Natural killer cell (primary cell): ENCODE measurements around the gene RCL1. TPM values are rescaled to one million over a fixed set of nuclear protein-coding genes. Genes with fewer than 3 reads are reported as not detected.

Experiments
- ATAC-seq, 3 donors: fragments of 150-1000 bp in 2 of 3; fragments of 200-7000 bp in 1 of 3; cut with Tn5 transposase; 1 replicate in 1 of 3; 2 replicates in 2 of 3; pipeline ENCODE4 v1.10.0; 2021; ENCODE audit warnings: mild to moderate bottlenecking in 2 of 3, moderate library complexity in 2 of 3
- DNase-seq, 2 donors: peaks; one replicate each; pipeline versions ENCODE4 v3.0.0 to v3.0.0-alpha.2; 2013 to 2021; ENCODE audit warnings: mixed read lengths in 1 of 2
- H3K27ac ChIP-seq: one replicate; pipeline ENCODE4 v1.5.1; 2013; ENCODE audit warnings: mild to moderate bottlenecking, low read length
- H3K27me3 ChIP-seq: one replicate; pipeline ENCODE4 v1.6.1; 2013; ENCODE audit warnings: low read length; ENCODE audit not compliant: control insufficient read depth, insufficient read depth
- H3K36me3 ChIP-seq: one replicate; pipeline ENCODE4 v1.6.1; 2013; ENCODE audit warnings: low read length; ENCODE audit not compliant: control insufficient read depth, insufficient read depth
- H3K4me1 ChIP-seq: one replicate; pipeline ENCODE4 v1.6.1; 2013; ENCODE audit warnings: low read length; ENCODE audit not compliant: control insufficient read depth, insufficient read depth
- H3K4me3 ChIP-seq: one replicate; pipeline ENCODE4 v1.5.1; 2013; ENCODE audit warnings: low read length
- H3K9me3 ChIP-seq: one replicate; pipeline ENCODE4 v1.6.1; 2013; ENCODE audit warnings: low read length; ENCODE audit not compliant: control insufficient read depth, insufficient read depth
- H3K27ac Mint-ChIP-seq, 2 donors: one replicate each; pipeline ENCODE4 v1.8.0; 2022; ENCODE audit warnings: mild to moderate bottlenecking in 2 of 2, mixed read lengths in 2 of 2, moderate library complexity in 1 of 2
- H3K27me3 Mint-ChIP-seq, 2 donors: one replicate each; pipeline ENCODE4 v1.8.0; 2022; ENCODE audit warnings: low read depth in 2 of 2, mixed read lengths in 2 of 2
- H3K36me3 Mint-ChIP-seq: one replicate; pipeline ENCODE4 v1.8.0; 2022; ENCODE audit warnings: mixed read lengths
- H3K4me1 Mint-ChIP-seq, 2 donors: one replicate each; pipeline ENCODE4 v1.8.0; 2022; ENCODE audit warnings: mixed read lengths in 2 of 2
- H3K4me3 Mint-ChIP-seq: one replicate; pipeline ENCODE4 v1.8.0; 2022; ENCODE audit warnings: mild to moderate bottlenecking, moderate library complexity, mixed read lengths
- H3K9me3 Mint-ChIP-seq, 2 donors: one replicate each; pipeline ENCODE4 v1.8.0; 2022; ENCODE audit warnings: mixed read lengths in 2 of 2
- WGBS: methylation state at CpG from one replicate; pipeline ENCODE4 v1.1.7; 2013; ENCODE audit warnings: missing lambda C conversion rate; ENCODE audit not compliant: insufficient coverage; 5-methylcytosine and 5-hydroxymethylcytosine counted together
- intact Hi-C: fragments of 100-400 bp; cut with micrococcal nuclease; formaldehyde crosslinking; loops from one replicate; pipeline ENCODE4 v1.14.2; 2022
- total RNA-seq, 4 donors: library from RNA; stranded (reverse); fragments of 120-200 nt in 1 of 4; gene quantifications; one replicate each; pipeline versions ENCODE4 v1.2.3 to v1.2.4, GENCODE V29; 2013 to 2022
- TF ChIP-seq, protein P1 (sequence below): fragments of 200-600 bp; IDR thresholded peaks from one replicate; pipeline ENCODE4 v1.8.0; 2022; ENCODE audit warnings: antibody characterized with exemption

RCL1 gene
- total RNA-seq, 3 donors from 2014 or later (not counting 1 experiment from before 2014, with no cell fraction given) = 18.1 to 26.3 (median 23.0) TPM

DNA sequence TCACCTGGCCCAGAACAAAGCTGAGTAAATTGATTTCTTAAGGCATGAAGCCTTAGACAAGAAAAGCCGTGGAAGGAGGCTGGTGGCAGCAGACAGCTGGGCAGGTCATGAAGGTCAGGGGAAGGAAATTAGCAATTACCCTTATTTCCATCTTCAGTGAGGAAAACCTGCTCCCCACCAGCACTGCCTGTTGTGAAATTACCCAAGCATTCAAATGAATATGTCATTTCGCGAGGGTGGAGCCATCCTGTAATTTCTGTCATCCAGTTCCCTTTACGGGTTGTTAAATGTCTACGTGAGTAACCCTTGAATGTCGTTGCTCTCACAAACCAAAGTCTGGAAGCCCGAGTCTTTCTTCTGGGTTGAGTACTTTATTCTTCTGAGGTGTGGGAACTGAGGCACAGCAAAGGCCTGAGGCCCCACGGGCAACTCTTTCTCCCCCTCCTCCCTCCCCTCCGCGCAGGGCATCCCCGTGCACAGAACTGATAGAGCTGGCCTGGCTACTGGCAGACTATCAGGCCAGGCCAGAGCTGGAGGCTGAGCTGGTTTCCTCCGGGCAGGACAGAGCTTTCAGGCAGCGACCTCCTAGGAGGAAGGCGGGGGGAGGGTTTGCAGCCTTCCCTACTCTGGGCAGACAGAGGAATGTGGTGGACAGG is 29.7 kb upstream of the RCL1 start:
- Mint-ChIP-seq H3K27me3 (peaks cover 0 to 10% of the 10 kb centered on the region in 2 donors), H3K4me1 (peaks cover 7 to 15% of the 10 kb centered on the region in 2 donors), H3K4me3 (peak overlapping the region; percentile 64), H3K9me3 (no peaks in the 10 kb centered on the region), H3K27ac (no peak overlapping the region), H3K36me3 (no peaks in the 10 kb centered on the region)
- no peak for DNase-seq
- H3K27ac ChIP-seq = no peak overlapping the region
- no peaks in the 10 kb centered on the region for H3K27me3 ChIP-seq
- H3K36me3 ChIP-seq = no peaks in the 10 kb centered on the region
- no peaks in the 10 kb centered on the region for H3K9me3 ChIP-seq
- ATAC-seq = peak; percentile 34 to 48 (median 46)
- H3K4me1 ChIP-seq = peaks cover 22% of the 10 kb centered on the region
- WGBS = 37% methylated on average over 13 of the region's 14 CpGs
- intact Hi-C loops = loop anchor here (1.0 to 2.0 kb wide), 5 partner anchors 30 to 837 kb away; partner anchors contain the start of gene RCL1
- no peak overlapping the region for H3K4me3 ChIP-seq
- TF ChIP-seq, protein P1, sequence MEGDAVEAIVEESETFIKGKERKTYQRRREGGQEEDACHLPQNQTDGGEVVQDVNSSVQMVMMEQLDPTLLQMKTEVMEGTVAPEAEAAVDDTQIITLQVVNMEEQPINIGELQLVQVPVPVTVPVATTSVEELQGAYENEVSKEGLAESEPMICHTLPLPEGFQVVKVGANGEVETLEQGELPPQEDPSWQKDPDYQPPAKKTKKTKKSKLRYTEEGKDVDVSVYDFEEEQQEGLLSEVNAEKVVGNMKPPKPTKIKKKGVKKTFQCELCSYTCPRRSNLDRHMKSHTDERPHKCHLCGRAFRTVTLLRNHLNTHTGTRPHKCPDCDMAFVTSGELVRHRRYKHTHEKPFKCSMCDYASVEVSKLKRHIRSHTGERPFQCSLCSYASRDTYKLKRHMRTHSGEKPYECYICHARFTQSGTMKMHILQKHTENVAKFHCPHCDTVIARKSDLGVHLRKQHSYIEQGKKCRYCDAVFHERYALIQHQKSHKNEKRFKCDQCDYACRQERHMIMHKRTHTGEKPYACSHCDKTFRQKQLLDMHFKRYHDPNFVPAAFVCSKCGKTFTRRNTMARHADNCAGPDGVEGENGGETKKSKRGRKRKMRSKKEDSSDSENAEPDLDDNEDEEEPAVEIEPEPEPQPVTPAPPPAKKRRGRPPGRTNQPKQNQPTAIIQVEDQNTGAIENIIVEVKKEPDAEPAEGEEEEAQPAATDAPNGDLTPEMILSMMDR = peak; percentile 17

DNA sequence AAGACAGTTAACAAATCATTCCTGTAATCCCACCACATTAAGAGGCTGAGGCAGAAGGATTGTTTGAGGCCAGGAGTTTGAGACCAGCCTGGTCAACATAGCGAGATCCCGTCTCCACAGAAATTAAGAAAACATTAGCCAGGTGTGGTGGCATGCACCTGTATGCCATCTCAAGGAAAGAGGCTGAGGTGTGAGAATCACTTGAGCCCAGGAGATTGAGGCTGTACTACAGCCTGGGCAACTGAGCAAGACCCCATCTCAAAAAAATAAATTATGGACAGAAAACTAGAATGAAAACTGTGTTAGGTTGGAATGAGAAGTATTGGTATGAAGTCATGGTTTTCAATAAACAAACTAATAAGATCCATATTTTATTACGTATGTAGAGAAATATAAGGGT is 28.7 kb upstream of the RCL1 start:
- Histone ChIP-seq H3K4me1 (peaks cover 22% of the 10 kb centered on the region), H3K36me3 (no peaks in the 10 kb centered on the region), H3K4me3 (no peak overlapping the region), H3K9me3 (no peaks in the 10 kb centered on the region), H3K27me3 (no peaks in the 10 kb centered on the region), H3K27ac (no peak overlapping the region)
- Mint-ChIP-seq H3K9me3 (no peaks in the 10 kb centered on the region), H3K27ac (no peak overlapping the region), H3K27me3 (peaks cover 0 to 10% of the 10 kb centered on the region in 2 donors), H3K36me3 (no peaks in the 10 kb centered on the region), H3K4me3 (no peak overlapping the region), H3K4me1 (peaks cover 7 to 15% of the 10 kb centered on the region in 2 donors)
- intact Hi-C loops = no loop called here
- 50% methylated on average over 2 of the region's 3 CpGs for WGBS
- DNase-seq (no peak), ATAC-seq (no peak)
- TF ChIP-seq, protein P1 = no peak

DNA sequence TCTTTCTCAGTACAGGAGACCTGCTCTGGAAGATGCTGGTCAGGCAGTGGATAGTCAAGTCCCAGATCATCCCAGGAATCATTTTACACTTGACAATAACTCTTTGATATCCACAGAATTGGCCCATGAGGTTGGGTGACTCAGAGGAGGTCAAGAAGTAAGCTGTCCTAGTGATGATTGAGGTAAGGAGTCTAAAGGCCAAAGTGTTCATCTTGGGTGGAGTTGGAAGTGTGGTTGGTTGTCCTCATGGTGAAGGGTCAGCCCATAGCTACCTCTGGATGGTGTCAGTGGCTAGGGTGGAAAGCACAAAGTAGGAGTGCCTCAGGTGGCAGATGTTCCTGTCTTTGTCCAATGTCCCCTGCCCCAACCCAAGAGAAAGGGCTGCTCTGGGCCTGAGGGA is 24.1 kb upstream of the RCL1 start:
- H3K36me3 ChIP-seq = no peaks in the 10 kb centered on the region
- Mint-ChIP-seq H3K36me3 (no peaks in the 10 kb centered on the region), H3K27ac (no peak overlapping the region), H3K4me1 (no peaks in the 10 kb centered on the region), H3K27me3 (no peaks in the 10 kb centered on the region), H3K9me3 (no peaks in the 10 kb centered on the region), H3K4me3 (no peak overlapping the region)
- no peaks in the 10 kb centered on the region for H3K27me3 ChIP-seq
- TF ChIP-seq, protein P1 = no peak
- no peak for ATAC-seq
- H3K27ac ChIP-seq = no peak overlapping the region
- H3K9me3 ChIP-seq = no peaks in the 10 kb centered on the region
- no peak for DNase-seq
- no peaks in the 10 kb centered on the region for H3K4me1 ChIP-seq
- intact Hi-C loops = no loop called here
- H3K4me3 ChIP-seq = no peak overlapping the region
